ENCODE data around the gene NVL.

DNA sequence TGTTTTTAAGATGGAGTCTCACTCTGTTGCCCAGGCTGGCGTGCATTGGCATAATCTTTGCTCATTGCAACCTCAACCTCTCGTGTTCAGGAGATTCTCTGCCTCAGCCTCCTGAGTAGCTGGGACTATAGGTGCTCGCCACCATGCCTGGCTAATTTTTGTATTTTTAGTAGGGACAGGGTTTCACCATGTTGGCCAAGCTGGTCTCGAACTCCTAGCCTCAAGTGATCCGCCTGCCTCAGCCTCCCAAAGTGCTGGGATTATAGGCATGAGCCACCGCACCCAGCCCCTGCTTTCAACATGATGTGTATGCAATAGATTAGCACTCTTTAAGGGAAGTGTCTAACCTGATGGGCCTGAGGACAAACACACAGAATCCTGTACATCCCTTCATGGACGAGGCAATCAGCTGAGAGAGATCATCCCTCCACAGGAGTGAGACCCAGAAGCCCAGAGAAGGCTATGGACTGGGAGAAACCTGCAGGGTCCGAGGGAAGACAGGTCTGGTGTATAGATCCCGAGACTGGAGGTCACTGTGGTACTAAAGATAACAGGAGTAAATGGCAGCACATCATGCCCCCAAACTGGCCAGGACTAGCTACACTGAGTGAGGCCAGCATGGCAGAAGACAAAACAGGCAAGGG lies 152.5 kb downstream of the NVL start:
- TF ChIP-seq, protein P1, sequence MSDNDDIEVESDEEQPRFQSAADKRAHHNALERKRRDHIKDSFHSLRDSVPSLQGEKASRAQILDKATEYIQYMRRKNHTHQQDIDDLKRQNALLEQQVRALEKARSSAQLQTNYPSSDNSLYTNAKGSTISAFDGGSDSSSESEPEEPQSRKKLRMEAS (IDR thresholded peaks at IDR 0.05): no peak
- no peak for TF ChIP-seq CEBPB (IDR thresholded peaks at IDR 0.05)
- no peak for TF ChIP-seq YY1 (IDR thresholded peaks at IDR 0.05; ENCODE audit: low read depth)
- TF ChIP-seq FOXM1 (IDR thresholded peaks at IDR 0.05; ENCODE audit: borderline replicate concordance, low read depth): no peak
- TF ChIP-seq TEAD4 (IDR thresholded peaks at IDR 0.05): no peak
- no peak for TF ChIP-seq TAF1 (IDR thresholded peaks at IDR 0.05; ENCODE audit: low read depth)
- no peak for TF ChIP-seq EP300 (IDR thresholded peaks at IDR 0.05; ENCODE audit: borderline replicate concordance)
- TF ChIP-seq RAD21 (IDR thresholded peaks at IDR 0.05; ENCODE audit: low read depth): no peak
- no peak for TF ChIP-seq ZBTB7A (IDR thresholded peaks at IDR 0.05; ENCODE audit: low read depth)
- TF ChIP-seq, protein P2, sequence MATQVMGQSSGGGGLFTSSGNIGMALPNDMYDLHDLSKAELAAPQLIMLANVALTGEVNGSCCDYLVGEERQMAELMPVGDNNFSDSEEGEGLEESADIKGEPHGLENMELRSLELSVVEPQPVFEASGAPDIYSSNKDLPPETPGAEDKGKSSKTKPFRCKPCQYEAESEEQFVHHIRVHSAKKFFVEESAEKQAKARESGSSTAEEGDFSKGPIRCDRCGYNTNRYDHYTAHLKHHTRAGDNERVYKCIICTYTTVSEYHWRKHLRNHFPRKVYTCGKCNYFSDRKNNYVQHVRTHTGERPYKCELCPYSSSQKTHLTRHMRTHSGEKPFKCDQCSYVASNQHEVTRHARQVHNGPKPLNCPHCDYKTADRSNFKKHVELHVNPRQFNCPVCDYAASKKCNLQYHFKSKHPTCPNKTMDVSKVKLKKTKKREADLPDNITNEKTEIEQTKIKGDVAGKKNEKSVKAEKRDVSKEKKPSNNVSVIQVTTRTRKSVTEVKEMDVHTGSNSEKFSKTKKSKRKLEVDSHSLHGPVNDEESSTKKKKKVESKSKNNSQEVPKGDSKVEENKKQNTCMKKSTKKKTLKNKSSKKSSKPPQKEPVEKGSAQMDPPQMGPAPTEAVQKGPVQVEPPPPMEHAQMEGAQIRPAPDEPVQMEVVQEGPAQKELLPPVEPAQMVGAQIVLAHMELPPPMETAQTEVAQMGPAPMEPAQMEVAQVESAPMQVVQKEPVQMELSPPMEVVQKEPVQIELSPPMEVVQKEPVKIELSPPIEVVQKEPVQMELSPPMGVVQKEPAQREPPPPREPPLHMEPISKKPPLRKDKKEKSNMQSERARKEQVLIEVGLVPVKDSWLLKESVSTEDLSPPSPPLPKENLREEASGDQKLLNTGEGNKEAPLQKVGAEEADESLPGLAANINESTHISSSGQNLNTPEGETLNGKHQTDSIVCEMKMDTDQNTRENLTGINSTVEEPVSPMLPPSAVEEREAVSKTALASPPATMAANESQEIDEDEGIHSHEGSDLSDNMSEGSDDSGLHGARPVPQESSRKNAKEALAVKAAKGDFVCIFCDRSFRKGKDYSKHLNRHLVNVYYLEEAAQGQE (IDR thresholded peaks at IDR 0.05; ENCODE audit: low read depth): no peak
- TF ChIP-seq CREB1 (IDR thresholded peaks at IDR 0.05; ENCODE audit: low read depth): no peak

Data from Ishikawa (cell line).